Testis (tissue), 2 donors: ENCODE results near the gene DNAJB7.

Source experiments
- POLR2A ChIP-seq: fragments of 450-650 bp; IDR thresholded peaks from one replicate; pipeline ENCODE4 v1.6.1; 2017; ENCODE audit warnings: antibody characterized with exemption, mild to moderate bottlenecking, moderate library complexity
- TF ChIP-seq, protein P1 (sequence below), 3 experiments: fragments of 450-650 bp in 2 of 3; fragments of 200-600 bp in 1 of 3; sonication (generic) in 1 of 3; IDR thresholded peaks; one replicate each; pipeline ENCODE4 v1.5.1; 2016 to 2019; ENCODE audit warnings: antibody characterized with exemption in 3 of 3, mild to moderate bottlenecking in 2 of 3, moderate library complexity in 1 of 3

DNA sequence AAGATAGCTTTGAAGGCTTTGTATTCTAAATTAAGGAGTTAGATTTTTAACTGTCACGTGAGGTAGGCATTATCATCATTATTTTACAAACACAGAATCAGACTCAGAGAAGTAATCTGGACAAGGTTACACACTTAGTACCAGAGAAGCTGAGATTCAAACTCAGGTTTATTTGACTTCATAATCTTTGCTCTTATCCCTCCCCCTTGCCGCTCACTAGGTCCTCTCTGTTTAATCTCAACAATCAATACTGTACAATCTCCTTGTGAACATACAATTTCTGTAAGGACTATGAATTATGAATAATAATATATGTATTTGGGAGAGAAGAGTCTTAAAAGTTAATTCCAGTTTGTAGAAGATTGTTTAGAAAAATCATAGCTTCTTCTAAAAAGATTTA is 5.2 kb upstream of the DNAJB7 start:
- TF ChIP-seq, protein P1, sequence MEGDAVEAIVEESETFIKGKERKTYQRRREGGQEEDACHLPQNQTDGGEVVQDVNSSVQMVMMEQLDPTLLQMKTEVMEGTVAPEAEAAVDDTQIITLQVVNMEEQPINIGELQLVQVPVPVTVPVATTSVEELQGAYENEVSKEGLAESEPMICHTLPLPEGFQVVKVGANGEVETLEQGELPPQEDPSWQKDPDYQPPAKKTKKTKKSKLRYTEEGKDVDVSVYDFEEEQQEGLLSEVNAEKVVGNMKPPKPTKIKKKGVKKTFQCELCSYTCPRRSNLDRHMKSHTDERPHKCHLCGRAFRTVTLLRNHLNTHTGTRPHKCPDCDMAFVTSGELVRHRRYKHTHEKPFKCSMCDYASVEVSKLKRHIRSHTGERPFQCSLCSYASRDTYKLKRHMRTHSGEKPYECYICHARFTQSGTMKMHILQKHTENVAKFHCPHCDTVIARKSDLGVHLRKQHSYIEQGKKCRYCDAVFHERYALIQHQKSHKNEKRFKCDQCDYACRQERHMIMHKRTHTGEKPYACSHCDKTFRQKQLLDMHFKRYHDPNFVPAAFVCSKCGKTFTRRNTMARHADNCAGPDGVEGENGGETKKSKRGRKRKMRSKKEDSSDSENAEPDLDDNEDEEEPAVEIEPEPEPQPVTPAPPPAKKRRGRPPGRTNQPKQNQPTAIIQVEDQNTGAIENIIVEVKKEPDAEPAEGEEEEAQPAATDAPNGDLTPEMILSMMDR (IDR thresholded peaks at IDR 0.05), result no peak
- no peak for TF ChIP-seq POLR2A
